SK-N-SH (cell line): ENCODE results near the gene SNX3. TPM values are rescaled to one million over a fixed set of nuclear protein-coding genes. Genes with fewer than 3 reads are reported as not detected.

Source experiments
- CTCF ChIA-PET: fragments of 300-600, 350-600 bp; formaldehyde crosslinking; extraction: SDS; loops from one replicate; lab custom pipeline; 2021; lab: Yijun Ruan, JAX
- POLR2A ChIA-PET: fragments of 350-600 bp; sonication (Branson Sonifier 250); formaldehyde crosslinking; extraction: SDS; loops from one replicate; lab custom pipeline; 2020; ENCODE audit warnings: antibody characterized with exemption, inconsistent platforms; lab: Yijun Ruan, JAX
- DNase-seq: peaks from one replicate; pipeline ENCODE4 v3.0.0; 2012
- H2AFZ ChIP-seq: fragments of 200-600 bp; sonication (generic); 2 replicates; pipeline ENCODE4 v1.8.1; 2016; ENCODE audit warnings: antibody characterized with exemption, mild to moderate bottlenecking, low read depth
- H3F3A ChIP-seq: fragments of 200-600 bp; sonication (generic); replicated peaks from 2 replicates; pipeline ENCODE3; 2016; ENCODE audit warnings: antibody characterized with exemption, mild to moderate bottlenecking; ENCODE audit not compliant: insufficient read depth
- H3K27ac ChIP-seq, 2 experiments: fragments of 200-500 bp in 1 of 2; fragments of 200-600 bp in 1 of 2; sonication (Bioruptor generic) in 1 of 2; sonication (generic), shearing (Covaris generic) in 1 of 2; 2 replicates each; pipeline versions ENCODE4 v1.5.1 to v1.6.1; 2014 to 2016; ENCODE audit warnings: low read depth in 2 of 2, inconsistent platforms in 1 of 2, low read length in 1 of 2, mild to moderate bottlenecking in 1 of 2, mixed read lengths in 1 of 2
- H3K27me3 ChIP-seq: fragments of 200-600 bp; sonication (generic), shearing (Covaris generic); 2 replicates; pipeline ENCODE4 v1.6.1; 2016; ENCODE audit warnings: mixed run types; ENCODE audit not compliant: insufficient read depth
- H3K36me3 ChIP-seq, 2 experiments: fragments of 200-500 bp in 1 of 2; fragments of 200-600 bp in 1 of 2; sonication (Bioruptor generic) in 1 of 2; sonication (generic) in 1 of 2; replicated peaks in 1 of 2; 2 replicates each; pipeline versions ENCODE3 to v1.5.1; 2014 to 2016; ENCODE audit warnings: low read length in 1 of 2, mild to moderate bottlenecking in 1 of 2; ENCODE audit not compliant: insufficient read depth in 2 of 2, control insufficient read depth in 1 of 2
- H3K4me1 ChIP-seq, 2 experiments: fragments of 200-500 bp in 1 of 2; fragments of 200-600 bp in 1 of 2; sonication (Bioruptor generic) in 1 of 2; sonication (generic), shearing (Covaris generic) in 1 of 2; 2 replicates each; pipeline versions ENCODE4 v1.5.1 to v1.6.1; 2014 to 2016; ENCODE audit warnings: low read depth in 1 of 2, low read length in 1 of 2, mixed run types in 1 of 2; ENCODE audit not compliant: insufficient read depth in 2 of 2, control insufficient read depth in 1 of 2
- H3K4me2 ChIP-seq: fragments of 200-600 bp; sonication (generic), shearing (Covaris generic); 2 replicates; pipeline ENCODE4 v1.6.1; 2017; ENCODE audit warnings: mixed run types
- H3K4me3 ChIP-seq, 2 experiments: fragments of 200-500 bp in 1 of 2; fragments of 200-600 bp in 1 of 2; sonication (Bioruptor generic) in 1 of 2; sonication (generic), shearing (Covaris generic) in 1 of 2; 2 replicates each; pipeline versions ENCODE4 v1.5.1 to v1.8.1; 2014 to 2016; ENCODE audit warnings: low read depth in 2 of 2, inconsistent platforms in 1 of 2, low read length in 1 of 2, mild to moderate bottlenecking in 1 of 2, mixed read lengths in 1 of 2, moderate library complexity in 1 of 2
- H3K79me2 ChIP-seq: fragments of 200-600 bp; sonication (generic); 2 replicates; pipeline ENCODE4 v1.8.1; 2017; ENCODE audit warnings: mild to moderate bottlenecking; ENCODE audit not compliant: insufficient read depth
- H3K9ac ChIP-seq: fragments of 200-600 bp; sonication (generic); 2 replicates; pipeline ENCODE4 v1.6.1; 2017; ENCODE audit warnings: mixed run types
- H3K9me2 ChIP-seq: fragments of 200-600 bp; sonication (generic); 2 replicates; pipeline ENCODE4 v1.6.1; 2017; ENCODE audit warnings: mixed run types
- H3K9me3 ChIP-seq: fragments of 200-600 bp; sonication (generic); 2 replicates; pipeline ENCODE4 v1.6.1; 2017; ENCODE audit warnings: mixed run types, mild to moderate bottlenecking, moderate library complexity
- H4K20me1 ChIP-seq: fragments of 200-600 bp; sonication (generic); 2 replicates; pipeline ENCODE4 v1.6.1; 2017; ENCODE audit warnings: mild to moderate bottlenecking, mixed run types; ENCODE audit not compliant: insufficient read depth
- CHD2 ChIP-seq: fragments of 150-350 bp; IDR thresholded peaks from 2 replicates; pipeline ENCODE4 v1.6.1; 2018; ENCODE audit warnings: low read length; ENCODE audit not compliant: partially characterized antibody
- EP300 ChIP-seq, 2 experiments: IDR thresholded peaks; 2 replicates each; pipeline versions ENCODE4 v1.4.0 to v1.6.1; 2012; ENCODE audit warnings: borderline replicate concordance in 1 of 2, low read depth in 1 of 2, low read length in 1 of 2
- MEF2A ChIP-seq: IDR thresholded peaks from 2 replicates; pipeline ENCODE4 v1.4.0; 2012; ENCODE audit warnings: low read depth, borderline replicate concordance
- MXI1 ChIP-seq: IDR thresholded peaks from 2 replicates; pipeline ENCODE4 v1.6.1; 2012; ENCODE audit warnings: mild to moderate bottlenecking, low read depth, low read length, improper control_type of control experiment
- RFX5 ChIP-seq: IDR thresholded peaks from 2 replicates; pipeline ENCODE4 v1.6.1; 2012; ENCODE audit warnings: mild to moderate bottlenecking, improper control_type of control experiment, low read length
- TAF1 ChIP-seq: IDR thresholded peaks from 2 replicates; pipeline ENCODE4 v1.6.1; 2012; ENCODE audit warnings: low read depth, mild to moderate bottlenecking, low read length, moderate library complexity, borderline replicate concordance
- TEAD4 ChIP-seq: IDR thresholded peaks from 2 replicates; pipeline ENCODE4 v1.4.0; 2012; ENCODE audit warnings: mild to moderate bottlenecking, borderline replicate concordance; ENCODE audit not compliant: insufficient read depth
- YY1 ChIP-seq: IDR thresholded peaks from 2 replicates; pipeline ENCODE4 v1.4.0; 2012; ENCODE audit warnings: low read depth, mild to moderate bottlenecking
- WGBS: methylation state at CpG from one replicate; pipeline ENCODE4 v1.1.6; 2017; ENCODE audit warnings: low lambda C conversion rate; 5-methylcytosine and 5-hydroxymethylcytosine counted together
- polyA plus RNA-seq, 3 experiments: library from polyadenylated mRNA; depleted of rRNA; stranded (reverse); fragments of >200 nt; gene quantifications; 2 replicates each; pipeline ENCODE4 v1.2.3, GENCODE V29; 2012
- TF ChIP-seq, protein P1 (sequence below): fragments of 200-600 bp; sonication (generic); IDR thresholded peaks from 2 replicates; pipeline ENCODE4 v1.6.1; 2017; ENCODE audit warnings: antibody characterized with exemption, mild to moderate bottlenecking, moderate library complexity
- TF ChIP-seq, protein P2 (sequence below): IDR thresholded peaks from 2 replicates; pipeline ENCODE4 v1.4.0; 2012; ENCODE audit warnings: low read depth, borderline replicate concordance
- TF ChIP-seq, protein P3 (sequence below): IDR thresholded peaks from 2 replicates; pipeline ENCODE4 v1.4.0; 2012; ENCODE audit warnings: low read depth, borderline replicate concordance
- TF ChIP-seq, protein P4 (sequence below): IDR thresholded peaks from 2 replicates; pipeline ENCODE4 v1.4.0; 2012; ENCODE audit warnings: low read depth

SNX3 gene
- polyA plus RNA-seq, 1 of the 3 experiments (the other 2 are of a cell fraction) = 105 TPM

DNA sequence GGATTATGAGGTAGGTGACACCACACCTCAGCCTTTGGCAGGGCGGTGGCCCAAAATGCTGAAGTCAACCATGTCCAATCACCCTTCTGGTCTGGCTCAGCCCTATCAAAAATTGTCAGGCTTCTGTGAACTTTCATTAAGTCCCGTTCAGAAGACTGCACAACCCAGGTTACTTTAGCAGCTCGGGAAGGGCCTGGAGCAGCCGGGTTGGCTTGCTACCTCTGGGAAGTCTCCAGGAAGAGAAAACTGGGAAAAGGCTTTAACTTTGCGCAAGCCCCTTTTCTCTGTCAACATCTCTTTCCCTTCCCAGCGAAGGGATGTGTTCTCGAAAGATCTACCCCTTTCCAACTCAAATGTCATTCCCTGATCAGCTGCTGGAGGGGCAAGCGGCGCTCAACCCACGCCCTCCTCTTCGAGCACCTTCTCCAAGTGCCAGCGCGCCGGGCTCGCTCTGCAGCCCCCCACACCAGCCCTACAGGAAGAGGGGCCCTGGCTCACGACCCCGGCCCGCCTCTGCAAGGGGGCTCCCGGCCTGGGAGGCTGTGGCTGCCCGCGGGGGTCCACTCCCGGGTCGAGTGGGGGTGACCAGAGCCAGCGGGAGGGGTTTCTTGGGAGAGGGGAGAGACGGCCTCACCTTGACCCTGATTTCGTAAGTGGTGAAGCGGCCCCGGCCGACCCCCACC, 573 bp downstream of the SNX3 start:
- H3K9me3 ChIP-seq = no peaks in the 10 kb centered on the region
- H4K20me1 ChIP-seq = no peaks in the 10 kb centered on the region; the same call in 1 of the 2 replicates
- no peak for DNase-seq
- peaks cover 5 to 10% of the 10 kb centered on the region in 2 experiments for H3K4me1 ChIP-seq
- H3K9ac ChIP-seq = peak overlapping the region; percentile 91
- 6% methylated on average over 9 of the region's 29 CpGs for WGBS
- peak overlapping the region; percentile 85 to 95 for H3K27ac ChIP-seq
- peaks cover 4% of the 10 kb centered on the region for H3F3A ChIP-seq
- H3K4me3 ChIP-seq = peak overlapping the region; percentile 83 to 99
- peaks cover 0 to 6% of the 10 kb centered on the region in 2 experiments for H3K36me3 ChIP-seq
- TF ChIP-seq YY1 (peak; percentile 31; the same call in 1 of the 2 replicates), MEF2A (no peak), CHD2 (no peak), RFX5 (no peak), MXI1 (0 out of 2 replicates have a peak, but pooled peaks have one; percentile 12), TAF1 (0 out of 2 replicates have a peak, but pooled peaks have one; percentile 5), EP300 (IDR thresholded peaks at IDR 0.05; ENCODE audit: borderline replicate concordance in 1 of 2, low read depth in 1 of 2, low read length in 1 of 2) (peak in 1 of 2 experiments; percentile 40; a peak in 1 of 4 replicates), TEAD4 (0 out of 2 replicates have a peak, but pooled peaks have one; percentile 30)
- TF ChIP-seq, protein P1, sequence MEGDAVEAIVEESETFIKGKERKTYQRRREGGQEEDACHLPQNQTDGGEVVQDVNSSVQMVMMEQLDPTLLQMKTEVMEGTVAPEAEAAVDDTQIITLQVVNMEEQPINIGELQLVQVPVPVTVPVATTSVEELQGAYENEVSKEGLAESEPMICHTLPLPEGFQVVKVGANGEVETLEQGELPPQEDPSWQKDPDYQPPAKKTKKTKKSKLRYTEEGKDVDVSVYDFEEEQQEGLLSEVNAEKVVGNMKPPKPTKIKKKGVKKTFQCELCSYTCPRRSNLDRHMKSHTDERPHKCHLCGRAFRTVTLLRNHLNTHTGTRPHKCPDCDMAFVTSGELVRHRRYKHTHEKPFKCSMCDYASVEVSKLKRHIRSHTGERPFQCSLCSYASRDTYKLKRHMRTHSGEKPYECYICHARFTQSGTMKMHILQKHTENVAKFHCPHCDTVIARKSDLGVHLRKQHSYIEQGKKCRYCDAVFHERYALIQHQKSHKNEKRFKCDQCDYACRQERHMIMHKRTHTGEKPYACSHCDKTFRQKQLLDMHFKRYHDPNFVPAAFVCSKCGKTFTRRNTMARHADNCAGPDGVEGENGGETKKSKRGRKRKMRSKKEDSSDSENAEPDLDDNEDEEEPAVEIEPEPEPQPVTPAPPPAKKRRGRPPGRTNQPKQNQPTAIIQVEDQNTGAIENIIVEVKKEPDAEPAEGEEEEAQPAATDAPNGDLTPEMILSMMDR = no peak
- TF ChIP-seq, protein P2, sequence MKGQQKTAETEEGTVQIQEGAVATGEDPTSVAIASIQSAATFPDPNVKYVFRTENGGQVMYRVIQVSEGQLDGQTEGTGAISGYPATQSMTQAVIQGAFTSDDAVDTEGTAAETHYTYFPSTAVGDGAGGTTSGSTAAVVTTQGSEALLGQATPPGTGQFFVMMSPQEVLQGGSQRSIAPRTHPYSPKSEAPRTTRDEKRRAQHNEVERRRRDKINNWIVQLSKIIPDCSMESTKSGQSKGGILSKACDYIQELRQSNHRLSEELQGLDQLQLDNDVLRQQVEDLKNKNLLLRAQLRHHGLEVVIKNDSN = no peak
- TF ChIP-seq, protein P3, sequence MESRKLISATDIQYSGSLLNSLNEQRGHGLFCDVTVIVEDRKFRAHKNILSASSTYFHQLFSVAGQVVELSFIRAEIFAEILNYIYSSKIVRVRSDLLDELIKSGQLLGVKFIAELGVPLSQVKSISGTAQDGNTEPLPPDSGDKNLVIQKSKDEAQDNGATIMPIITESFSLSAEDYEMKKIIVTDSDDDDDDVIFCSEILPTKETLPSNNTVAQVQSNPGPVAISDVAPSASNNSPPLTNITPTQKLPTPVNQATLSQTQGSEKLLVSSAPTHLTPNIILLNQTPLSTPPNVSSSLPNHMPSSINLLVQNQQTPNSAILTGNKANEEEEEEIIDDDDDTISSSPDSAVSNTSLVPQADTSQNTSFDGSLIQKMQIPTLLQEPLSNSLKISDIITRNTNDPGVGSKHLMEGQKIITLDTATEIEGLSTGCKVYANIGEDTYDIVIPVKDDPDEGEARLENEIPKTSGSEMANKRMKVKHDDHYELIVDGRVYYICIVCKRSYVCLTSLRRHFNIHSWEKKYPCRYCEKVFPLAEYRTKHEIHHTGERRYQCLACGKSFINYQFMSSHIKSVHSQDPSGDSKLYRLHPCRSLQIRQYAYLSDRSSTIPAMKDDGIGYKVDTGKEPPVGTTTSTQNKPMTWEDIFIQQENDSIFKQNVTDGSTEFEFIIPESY = no peak
- TF ChIP-seq, protein P4, sequence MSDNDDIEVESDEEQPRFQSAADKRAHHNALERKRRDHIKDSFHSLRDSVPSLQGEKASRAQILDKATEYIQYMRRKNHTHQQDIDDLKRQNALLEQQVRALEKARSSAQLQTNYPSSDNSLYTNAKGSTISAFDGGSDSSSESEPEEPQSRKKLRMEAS = 0 out of 2 replicates have a peak, but pooled peaks have one; percentile 15
- TF ChIP-seq, all 33 proteins: peak for 6
- peak overlapping the region; percentile 97 for H3K4me2 ChIP-seq
- ChIA-PET CTCF (interaction anchor here (0.7 to 2.1 kb wide), 7 partner anchors 12 to 633 kb away, joined by 3 to 10 read pairs (median 3); no protein-coding TSS in a partner anchor), POLR2A (interaction anchor here (0.9 to 1.9 kb wide), 4 partner anchors 9 to 231 kb away, joined by 3 to 12 read pairs (median 4); partner anchors contain the start of gene AFG1L)
- H2AFZ ChIP-seq = peak overlapping the region; percentile 98
- H3K79me2 ChIP-seq = peaks cover 57% of the 10 kb centered on the region
- H3K27me3 ChIP-seq = no peaks in the 10 kb centered on the region
- no peaks in the 10 kb centered on the region for H3K9me2 ChIP-seq
